Right renal cortex interstitium (tissue), 3 donors: ENCODE results near the gene POLR2L. TPM values are rescaled to one million over a fixed set of nuclear protein-coding genes. Genes with fewer than 3 reads are reported as not detected.

Experiments
- DNase-seq, 3 donors: peaks; one replicate each; pipeline ENCODE4 v3.0.0-alpha.2; 2013; ENCODE audit warnings: low read depth in 3 of 3, low spot score in 2 of 3
- polyA plus RNA-seq, 3 donors: library from polyadenylated mRNA; unstranded; fragments of 120-200 nt; gene quantifications; one replicate each; pipeline ENCODE4 v1.2.1, GENCODE V29; 2013; ENCODE audit not compliant: insufficient read length in 3 of 3

Gene POLR2L
- polyA plus RNA-seq, 3 donors: 76.3 to 103 (median 86.9) TPM

DNA sequence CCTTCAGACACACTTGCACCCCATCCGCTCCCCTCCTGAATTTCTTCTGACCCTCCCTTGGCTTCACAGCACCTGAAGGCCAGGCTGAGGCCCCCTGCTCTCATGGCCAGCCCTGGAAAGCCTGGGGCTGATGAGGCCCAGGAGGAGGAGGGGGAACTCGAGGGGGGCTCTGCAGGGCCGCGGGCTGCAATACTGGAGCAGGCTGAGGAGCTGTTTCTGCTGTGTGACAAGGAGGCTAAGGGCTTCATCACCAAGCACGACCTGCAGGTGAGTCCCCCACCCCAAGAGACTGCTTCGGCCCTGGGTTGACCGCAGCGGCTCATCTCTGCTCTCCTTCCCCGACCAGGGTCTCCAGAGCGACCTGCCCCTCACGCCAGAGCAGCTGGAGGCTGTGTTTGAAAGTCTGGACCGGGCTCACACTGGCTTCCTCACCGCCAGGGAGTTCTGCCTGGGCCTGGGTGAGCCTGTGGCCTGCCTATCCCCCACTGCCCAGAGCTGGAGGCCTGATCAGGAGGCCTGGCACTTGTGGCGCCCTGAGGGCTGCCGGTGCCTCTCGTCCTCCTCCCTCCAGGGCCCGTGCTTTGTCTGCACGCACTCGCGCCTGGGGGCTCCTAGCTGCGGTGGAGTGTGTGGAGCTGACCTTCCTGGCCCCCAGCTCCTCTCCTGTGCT is 13.7 kb downstream of the POLR2L start:
- DNase-seq: no peak

DNA sequence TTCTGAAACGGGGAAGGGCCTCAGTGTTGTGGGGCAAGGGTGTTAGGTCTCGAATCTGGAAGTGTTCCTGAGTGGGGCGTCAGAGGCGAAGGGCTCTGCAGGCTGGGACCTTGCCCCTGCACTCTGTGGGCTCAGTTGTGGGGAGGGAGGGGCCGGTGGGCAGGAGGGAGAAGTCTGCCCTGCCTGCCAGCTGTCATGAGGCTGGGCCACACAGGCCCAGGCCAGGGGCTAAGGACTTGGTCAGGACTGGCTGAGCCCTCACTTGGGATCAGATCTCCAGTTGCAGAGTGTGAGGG is 14.5 kb downstream of the POLR2L start, which contains the start of gene CRACR2B:
CRACR2B (plus strand) TSS at position 23 of the 296 bp plus-strand sequence. CDS start 689 bp downstream, outside the sequence.
- no peak for DNase-seq

DNA sequence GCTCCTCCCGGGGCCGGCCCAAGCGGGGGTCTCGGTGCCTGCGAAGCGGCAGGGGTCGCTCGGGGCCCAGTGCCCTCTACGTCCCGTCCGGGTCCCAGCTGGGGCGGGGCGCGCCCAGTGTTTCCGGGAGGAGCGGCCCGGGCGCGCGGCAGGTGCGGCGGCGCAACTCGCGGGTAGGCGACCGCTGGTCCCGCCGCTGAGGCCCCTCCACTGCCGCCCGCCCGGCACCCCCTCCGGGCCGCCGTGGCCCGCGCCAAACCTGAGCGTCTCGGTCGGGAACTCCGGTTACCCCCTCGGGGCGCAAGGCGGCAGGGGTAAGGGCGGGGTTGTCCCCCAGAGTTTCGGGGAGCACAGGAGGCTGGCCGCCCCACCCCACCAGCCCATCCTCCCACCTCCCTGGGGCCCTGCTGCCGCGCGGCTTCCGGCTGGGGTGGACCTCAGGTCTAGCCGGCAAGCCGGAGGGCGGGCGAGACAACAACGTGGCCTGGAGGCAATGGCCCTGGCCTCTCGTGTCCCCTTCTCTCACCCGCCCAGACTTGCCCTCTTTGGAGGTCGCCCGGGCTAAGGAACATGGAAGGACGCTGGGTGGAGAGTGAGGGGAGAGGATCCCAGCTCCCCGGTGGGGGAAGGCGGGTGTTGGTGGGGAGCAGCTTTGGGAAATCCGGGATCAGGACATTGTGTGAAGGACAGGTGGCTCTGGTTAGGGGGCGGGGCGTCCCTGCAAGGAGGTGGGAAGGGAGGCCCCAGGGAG is 15.0 kb downstream of the POLR2L start:
- DNase-seq: no peak

DNA sequence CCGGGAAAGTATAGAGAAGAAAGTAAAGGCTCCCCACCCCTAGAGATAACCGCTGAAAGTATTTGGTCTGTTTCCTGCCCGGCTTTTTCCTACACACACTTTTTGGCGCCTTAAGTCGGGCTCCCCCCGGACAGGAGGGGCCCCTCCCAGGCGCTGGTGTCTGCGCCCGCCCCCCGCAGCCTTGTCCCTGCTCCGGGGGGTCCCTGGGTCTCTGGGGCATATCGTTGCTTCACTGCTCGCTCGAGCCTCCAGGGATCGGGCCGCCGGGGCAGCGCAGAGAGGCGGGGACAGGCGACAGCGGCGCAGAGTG is 15.5 kb downstream of the POLR2L start:
- no peak for DNase-seq

DNA sequence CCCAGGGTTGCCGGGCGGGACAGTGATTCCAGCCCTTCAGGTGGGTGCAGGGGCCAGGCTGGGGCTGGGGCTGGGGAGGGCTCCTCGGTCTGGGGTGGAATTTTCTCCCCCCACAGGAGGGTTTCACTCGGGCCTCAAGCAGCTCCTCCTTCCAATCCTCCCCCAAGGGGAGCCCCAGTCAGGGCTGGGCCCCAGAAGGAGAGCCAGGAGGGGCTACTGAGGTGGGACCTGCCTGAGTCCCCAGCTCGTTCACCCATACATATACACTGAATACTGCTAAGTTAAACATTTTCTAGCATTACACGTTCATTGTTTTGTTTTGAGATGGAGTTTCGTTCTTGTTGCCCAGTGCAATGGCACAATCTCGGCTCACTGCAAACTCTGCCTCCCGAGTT is 16.1 kb downstream of the POLR2L start:
- no peak for DNase-seq

DNA sequence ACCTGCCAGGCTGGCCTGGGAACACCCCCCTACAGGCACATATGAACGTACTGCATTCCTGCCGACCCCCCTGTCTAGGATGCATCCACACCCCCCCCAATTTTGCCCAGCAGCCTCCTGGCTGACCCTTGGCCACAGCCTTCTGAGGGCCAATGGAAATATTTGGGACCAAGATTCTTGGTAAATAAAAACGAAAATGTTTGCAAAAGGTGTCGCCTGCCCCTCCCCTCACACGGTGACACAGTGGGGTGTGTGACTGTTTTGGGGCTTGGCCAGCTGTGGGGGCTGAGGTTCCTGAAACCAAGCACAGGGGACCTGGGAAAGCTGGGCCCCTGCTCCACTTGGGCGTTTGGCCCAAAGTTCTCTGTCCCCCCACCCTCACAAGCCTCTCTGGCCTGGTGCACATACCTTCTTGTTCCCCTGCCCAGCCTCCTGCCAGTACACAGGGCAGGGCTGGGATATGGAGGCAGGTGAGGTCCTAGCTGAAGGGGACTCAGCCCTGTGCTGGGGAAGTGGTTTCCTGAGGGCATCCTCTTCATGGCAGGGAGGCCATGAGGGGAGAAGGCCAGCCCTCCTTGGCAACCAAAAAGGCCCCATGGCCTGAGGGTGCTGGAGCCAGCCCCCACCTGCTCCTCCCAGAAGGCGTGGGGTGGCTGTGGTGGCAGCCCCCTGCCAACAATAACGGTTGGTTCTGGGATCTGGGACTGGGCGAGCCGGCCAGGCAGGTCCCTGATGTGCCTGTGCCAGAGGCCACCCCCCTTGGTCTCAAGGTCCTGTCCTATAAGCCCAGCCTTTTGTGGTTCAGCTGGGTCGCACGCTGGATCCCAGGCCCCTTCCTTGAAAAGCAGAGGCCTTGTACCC is 16.7 kb downstream of the POLR2L start:
- no peak for DNase-seq

DNA sequence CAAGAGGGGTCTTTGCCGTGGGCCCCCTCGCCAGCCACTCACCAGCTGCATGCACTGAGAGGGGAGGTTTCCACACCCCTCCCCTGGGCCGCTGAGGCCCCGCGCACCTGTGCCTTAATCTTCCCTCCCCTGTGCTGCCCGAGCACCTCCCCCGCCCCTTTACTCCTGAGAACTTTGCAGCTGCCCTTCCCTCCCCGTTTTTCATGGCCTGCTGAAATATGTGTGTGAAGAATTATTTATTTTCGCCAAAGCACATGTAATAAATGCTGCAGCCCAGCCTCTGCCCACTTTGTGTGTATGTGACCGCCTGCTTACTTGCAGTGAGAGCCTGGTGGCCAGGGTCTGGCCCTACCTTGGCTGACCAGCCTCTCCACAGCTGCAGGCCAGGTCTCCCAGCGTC is 17.4 kb downstream of the POLR2L start:
- DNase-seq: no peak

DNA sequence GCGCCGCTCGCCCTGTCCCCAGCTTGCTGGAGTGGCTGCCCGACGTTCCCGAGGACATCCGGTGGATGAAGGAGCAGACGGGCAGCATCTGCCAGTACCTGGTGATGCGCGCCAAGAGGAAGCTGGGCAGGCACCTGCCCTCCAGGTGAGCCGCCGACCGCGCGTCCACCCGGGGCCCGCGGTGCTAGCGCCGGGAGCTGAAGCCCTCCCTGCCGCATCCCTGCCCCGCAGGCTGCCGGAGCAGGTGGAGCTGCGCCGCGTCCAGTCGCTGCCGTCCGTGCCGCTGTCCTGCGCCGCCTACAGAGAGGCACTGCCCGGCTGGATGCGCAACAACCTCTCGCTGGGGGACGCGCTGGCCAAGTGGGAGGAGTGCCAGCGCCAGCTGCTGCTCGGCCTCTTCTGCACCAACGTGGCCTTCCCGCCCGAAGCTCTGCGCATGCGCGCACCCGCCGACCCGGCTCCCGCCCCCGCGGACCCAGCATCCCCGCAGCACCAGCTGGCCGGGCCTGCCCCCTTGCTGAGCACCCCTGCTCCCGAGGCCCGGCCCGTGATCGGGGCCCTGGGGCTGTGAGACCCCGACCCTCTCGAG is 17.9 kb downstream of the POLR2L start:
- no peak for DNase-seq

DNA sequence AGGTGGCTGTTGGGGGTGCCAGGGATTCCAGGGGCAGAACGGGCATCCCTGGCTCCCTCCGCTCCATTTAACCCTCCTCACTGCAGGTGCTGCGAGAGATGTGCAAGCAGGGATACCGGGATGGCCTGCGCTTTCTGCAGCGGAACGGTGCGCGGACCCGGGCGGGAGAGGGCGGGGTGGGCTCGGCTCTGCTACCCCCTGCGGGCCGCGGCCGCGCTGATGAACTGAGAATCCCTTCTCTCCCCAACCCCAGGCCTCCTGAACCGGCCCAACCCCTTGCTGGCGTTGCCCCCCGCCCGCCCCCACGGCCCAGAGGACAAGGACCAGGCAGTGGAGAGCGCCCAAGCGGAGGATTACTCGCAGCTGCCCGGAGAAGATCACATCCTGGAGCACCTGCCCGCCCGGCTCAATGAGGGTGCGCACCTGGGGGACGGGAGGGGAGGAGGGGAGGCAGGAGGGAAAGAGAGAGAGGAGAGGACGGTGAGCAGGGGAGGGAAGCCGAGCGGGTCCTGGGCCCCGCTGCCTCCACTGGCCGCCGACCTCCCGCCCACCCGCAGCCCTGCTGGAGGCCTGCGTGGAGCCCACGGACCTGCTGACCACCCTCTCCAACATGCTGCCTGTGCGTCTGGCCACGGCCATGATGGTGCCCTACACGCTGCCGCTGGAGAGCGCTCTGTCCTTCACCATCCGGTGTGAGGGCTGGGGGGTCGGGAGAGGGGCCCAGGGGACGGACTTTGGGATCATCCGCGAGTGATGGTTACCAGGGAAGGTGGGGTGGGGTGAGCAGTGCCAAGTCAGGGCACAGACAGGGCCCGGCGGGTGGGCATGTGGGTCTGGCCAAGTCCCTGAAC is 18.7 kb downstream of the POLR2L start:
- no peak for DNase-seq

DNA sequence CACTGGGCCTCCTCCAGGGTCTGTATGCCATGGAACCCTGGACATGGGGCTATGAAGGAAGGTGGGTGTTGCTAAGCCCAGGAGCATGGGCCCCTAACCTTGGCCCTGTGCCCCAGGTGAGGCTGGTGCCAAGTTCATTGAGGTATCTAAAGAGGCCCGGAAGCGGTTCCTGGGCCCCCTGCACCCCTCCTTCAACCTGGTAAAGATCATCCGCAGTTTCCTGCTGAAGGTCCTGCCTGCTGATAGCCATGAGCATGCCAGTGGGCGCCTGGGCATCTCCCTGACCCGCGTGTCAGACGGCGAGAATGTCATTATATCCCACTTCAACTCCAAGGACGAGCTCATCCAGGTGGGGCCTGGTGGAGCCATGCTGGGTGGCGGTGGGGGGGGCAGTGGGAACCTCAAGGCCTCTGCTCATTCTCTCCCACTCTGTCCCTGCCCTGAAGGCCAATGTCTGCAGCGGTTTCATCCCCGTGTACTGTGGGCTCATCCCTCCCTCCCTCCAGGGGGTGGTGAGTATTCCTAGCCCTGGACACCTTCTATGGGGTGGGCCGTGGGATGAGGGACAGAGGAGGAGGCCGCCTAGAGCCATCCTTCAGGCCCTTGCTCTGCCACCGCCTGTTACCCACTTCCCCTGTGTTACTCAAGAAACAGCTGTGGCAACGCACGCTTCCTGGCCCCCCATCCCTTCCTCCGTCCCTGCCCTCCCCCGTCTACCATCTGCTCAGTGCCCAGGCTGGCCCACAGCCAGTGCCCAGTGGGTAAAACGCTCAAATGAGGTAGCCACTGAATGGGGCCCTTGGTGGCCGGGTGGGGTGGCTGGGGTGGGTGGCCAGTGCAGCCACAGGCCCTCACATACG is 20.6 kb downstream of the POLR2L start:
- DNase-seq: no peak

DNA sequence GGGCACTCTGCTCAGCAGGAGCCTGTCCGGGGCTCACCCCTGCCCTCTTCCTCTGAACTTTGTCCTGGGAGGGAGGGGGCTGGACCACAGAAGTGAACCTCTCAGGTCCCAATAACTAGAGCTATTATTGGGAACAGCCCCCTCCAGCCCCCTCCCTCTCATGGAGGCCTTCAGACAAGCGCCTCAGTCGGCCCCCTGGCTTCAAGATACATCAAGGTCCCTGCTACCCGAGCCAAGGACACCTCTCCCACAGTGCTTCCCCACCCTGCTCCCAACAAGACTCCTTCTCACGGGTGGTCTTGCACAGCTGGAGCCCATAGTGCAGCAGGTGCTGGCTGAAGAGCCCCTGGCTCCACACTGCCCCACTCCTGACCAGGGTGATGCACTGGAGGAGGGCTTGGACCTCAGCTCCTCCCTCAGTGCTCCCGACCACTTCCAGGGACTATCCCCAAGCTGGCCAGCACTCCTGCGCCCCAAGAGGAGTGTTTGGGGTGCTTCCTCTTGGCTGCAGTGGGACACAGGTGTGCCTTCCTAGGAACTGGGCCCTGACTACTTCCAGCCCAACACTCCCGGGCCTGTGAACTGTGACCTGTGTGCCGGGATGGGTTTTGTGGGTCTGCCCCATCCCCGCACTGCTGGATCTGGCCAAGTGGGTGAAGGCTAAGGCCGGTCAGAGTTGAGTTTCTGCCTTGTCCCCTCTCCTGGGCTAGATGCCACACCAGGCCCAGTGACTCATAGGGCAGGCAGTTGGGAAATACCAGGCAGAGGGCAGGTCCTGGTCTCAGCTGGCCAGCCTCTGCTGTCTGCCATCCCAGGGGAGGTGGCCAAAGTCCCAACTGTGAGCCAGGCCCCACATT is 21.4 kb downstream of the POLR2L start:
- DNase-seq: no peak

DNA sequence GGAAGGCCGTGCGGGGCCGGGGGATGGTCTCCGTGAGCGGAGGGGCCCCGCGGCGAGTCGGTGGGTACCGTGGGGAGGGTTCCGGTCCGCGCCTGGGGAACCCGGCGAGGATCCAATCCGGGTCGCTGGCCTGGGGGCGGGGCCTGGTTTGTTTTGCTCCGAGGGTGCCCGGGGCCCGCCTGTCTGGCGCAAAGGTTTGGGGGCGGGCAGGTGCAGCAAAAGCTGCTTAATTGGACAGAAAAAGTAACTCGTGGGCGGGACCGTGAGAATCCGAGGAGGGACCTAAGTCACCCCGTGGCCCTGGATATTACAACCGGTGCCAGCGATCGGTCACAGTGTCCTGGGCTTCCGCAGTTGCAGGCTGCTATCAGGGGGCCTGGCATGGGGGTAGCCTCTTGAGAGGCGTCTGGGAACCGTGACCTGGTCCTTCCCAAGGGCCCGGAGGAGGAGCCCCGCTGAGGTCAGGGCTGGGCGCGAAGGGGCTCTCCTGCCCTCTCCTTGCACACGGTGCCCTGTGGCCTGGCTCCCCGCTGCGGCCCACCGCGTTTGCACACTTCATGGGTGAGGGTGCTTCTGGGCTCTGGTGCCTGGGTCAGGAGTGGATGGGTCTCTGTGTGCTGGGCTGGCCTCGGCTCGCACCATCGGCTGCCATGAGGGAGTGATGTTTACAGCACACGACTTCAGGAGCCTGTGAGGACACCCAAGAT is 22.2 kb downstream of the POLR2L start:
- DNase-seq: no peak

DNA sequence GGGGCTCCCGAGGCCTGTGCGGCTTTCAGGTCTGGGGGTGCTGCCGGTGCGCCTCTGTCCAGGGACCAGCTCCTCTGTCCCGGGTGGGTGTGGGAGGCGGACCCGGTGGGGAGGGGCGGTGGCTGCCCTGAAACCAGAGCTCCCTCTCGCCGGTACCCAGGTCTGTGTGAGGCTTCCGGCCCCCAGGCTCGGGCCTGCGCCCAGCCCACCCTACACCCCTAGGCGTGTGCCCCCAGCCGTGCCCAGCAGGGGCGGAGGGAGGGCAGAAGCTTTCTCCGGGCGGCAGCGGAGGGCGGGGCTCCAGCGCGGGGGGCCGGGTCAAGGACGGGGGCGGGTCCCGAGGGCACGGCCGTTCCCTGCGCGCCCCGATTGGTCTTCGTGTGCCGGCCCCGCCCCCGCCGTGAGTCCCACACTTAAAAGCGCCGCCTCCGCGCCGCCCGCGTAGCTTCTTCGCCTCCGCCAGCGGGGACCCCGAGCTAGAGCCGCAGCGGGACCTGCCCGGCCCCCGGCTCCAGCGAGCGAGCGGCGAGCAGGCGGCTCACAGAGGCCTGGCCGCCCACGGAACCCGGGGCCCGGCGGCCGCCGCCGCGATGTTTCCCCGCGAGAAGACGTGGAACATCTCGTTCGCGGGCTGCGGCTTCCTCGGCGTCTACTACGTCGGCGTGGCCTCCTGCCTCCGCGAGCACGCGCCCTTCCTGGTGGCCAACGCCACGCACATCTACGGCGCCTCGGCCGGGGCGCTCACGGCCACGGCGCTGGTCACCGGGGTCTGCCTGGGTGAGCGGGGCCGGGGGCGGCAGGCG is 23.0 kb downstream of the POLR2L start:
- DNase-seq: no peak

DNA sequence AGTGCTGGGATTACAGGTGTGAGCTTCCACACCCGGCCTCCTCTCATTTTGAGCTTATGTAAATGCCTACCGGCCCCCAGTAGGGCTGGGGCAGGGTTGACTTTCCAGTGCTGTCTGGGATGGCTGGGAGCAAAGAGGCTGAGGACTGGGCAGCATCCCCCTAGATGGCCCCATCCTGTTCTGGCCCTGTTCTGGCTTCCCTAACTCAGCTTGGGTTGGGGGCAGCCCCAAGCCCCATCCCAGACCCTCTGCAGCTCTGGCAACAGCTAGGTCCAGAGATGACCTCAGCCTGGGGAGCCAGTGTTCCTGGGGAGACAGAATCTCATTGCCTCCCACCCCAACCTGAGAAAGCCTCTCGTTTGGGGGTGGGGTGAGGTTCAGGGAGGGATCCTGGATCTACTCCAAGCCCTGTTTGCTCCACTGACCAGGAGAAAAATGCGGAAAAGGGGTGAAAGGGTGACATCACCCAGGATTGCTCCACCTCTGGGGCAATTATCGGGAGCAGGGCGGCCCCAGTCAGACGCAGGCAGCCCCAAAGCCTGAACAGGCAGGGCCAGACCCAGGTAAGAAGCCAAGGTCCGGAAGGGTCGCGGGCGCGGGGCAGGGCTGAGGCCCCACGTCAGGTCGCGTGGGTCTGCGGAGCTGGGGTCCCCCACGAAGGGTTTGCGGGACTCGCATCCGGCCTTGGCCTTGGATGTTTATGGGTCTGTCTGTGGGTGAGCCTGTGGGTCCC is 23.8 kb downstream of the POLR2L start, which contains the start of gene PNPLA2:
PNPLA2 (plus strand) TSS at position 519 of the 733 bp plus-strand sequence. CDS start 805 bp downstream, outside the sequence.
- DNase-seq: no peak

DNA sequence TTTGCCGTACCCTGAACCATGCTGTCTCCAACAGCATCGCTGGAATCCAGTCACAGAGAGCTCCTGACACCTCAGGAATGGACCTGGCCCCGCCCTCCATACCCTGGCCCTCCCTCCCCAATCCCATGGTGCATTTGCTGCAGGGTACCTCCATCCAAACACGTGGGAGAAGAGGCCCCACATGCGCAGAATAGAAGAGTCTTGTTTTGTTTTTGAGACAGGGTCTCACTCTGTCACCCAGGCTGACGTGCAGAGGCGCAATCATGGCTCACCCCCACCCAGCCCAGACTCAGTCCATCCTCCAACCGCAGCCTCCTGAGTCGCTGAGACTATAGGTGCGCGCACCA is 25.9 kb downstream of the POLR2L start:
- no peak for DNase-seq

DNA sequence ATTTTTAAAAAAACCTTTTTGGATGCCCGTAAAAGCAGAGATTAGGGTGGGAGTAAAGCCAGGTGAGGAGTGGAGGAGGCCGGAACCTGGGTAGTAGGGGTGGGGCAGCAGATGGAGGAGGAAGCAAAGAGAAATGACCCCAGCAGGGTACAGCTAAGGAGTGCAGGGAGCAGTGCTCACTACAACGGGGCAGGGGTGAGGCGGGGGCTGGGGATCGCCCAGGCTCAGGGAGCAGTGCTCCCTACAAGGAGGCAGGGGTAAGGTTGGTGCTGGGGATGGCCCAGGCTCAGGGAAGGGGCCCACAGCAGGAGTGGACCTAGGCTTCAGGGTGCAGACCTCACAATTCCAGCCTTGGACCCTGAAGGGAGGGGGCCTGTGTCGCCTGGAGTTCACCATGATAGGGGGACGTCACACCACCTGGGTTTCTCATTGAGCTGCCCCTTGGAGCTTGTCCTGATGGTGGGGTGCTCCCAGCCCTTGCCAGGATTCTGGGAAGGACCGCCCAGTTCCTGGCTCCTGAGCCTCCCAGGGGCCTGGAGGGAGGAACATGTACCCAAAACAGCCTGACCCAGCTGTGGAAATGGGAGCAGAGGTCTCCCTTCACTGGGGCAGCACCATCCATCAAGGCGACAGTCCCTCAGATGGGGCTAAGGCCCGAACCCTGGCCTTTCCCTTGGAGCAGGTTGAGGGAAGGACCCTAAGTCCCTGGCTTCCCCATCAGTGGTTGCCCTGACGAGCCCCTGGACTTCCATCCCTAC is 26.5 kb downstream of the POLR2L start:
- DNase-seq: no peak
